Hepatocyte (in vitro differentiated cells): ENCODE measurements around the gene EXOC4.

Experiments
- CTCF ChIP-seq: fragments of 200-600 bp; sonication (generic); IDR thresholded peaks from 2 replicates; pipeline ENCODE4 v1.5.1; 2016; ENCODE audit warnings: antibody characterized with exemption, mild to moderate bottlenecking; ENCODE audit not compliant: poor library complexity
- EZH2 ChIP-seq: fragments of 200-600 bp; sonication (generic); IDR thresholded peaks from 2 replicates; pipeline ENCODE4 v1.6.1; 2016; ENCODE audit warnings: antibody characterized with exemption, mild to moderate bottlenecking, borderline replicate concordance
- EZH2phosphoT487 ChIP-seq: fragments of 200-600 bp; sonication (generic); IDR thresholded peaks from one replicate; pipeline ENCODE4 v1.6.1; 2018; ENCODE audit warnings: antibody characterized with exemption, mild to moderate bottlenecking, low read depth, moderate library complexity; ENCODE audit not compliant: unreplicated experiment, severe bottlenecking

- TF ChIP-seq CTCF (no peak), EZH2phosphoT487 (no peak), EZH2 (no peak)
These were observed 519.0 kb downstream of the EXOC4 start for GRCh38 chr7:133771788-133772419.
